Vagina (tissue), 2 donors: ENCODE results near the gene FZD10.

ENCODE experiments used
- POLR2A ChIP-seq, 2 donors: fragments of 450-650 bp; IDR thresholded peaks; one replicate each; pipeline ENCODE4 v1.6.1; 2017; ENCODE audit warnings: antibody characterized with exemption in 2 of 2, mild to moderate bottlenecking in 2 of 2, moderate library complexity in 2 of 2
- POLR2AphosphoS5 ChIP-seq, 2 donors: sonication (generic); formaldehyde crosslinking; IDR thresholded peaks; one replicate each; pipeline ENCODE4 v1.9.0; 2017; ENCODE audit warnings: antibody characterized with exemption in 2 of 2, mild to moderate bottlenecking in 2 of 2, low read depth in 1 of 2; ENCODE audit not compliant: insufficient read depth in 1 of 2
- TF ChIP-seq, protein P1 (sequence below), 3 experiments: fragments of 450-650 bp in 2 of 3; fragments of 200-600 bp in 1 of 3; sonication (generic) in 1 of 3; IDR thresholded peaks; one replicate each; pipeline ENCODE4 v1.5.1; 2017 to 2019; ENCODE audit warnings: antibody characterized with exemption in 3 of 3, mild to moderate bottlenecking in 2 of 3, moderate library complexity in 2 of 3

DNA sequence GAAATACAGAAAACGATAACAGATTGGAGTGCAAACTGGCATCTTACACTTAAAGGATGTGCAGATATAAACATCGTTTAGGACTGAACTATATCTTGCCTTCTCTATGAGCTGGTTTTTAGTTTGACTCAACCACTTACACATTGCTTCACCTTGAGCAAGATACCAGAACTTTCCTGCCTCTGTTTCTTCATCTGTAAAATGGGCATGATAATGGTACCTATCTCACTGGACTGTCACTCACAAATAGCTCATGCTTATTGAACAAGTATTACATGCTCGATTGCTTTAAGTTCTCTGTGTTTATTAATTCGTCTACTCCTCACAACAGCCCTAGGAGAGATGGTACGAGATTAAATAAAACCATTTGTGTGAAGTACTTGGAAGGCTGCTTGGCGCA, 7.7 kb downstream of the FZD10 start:
- TF ChIP-seq, protein P1, sequence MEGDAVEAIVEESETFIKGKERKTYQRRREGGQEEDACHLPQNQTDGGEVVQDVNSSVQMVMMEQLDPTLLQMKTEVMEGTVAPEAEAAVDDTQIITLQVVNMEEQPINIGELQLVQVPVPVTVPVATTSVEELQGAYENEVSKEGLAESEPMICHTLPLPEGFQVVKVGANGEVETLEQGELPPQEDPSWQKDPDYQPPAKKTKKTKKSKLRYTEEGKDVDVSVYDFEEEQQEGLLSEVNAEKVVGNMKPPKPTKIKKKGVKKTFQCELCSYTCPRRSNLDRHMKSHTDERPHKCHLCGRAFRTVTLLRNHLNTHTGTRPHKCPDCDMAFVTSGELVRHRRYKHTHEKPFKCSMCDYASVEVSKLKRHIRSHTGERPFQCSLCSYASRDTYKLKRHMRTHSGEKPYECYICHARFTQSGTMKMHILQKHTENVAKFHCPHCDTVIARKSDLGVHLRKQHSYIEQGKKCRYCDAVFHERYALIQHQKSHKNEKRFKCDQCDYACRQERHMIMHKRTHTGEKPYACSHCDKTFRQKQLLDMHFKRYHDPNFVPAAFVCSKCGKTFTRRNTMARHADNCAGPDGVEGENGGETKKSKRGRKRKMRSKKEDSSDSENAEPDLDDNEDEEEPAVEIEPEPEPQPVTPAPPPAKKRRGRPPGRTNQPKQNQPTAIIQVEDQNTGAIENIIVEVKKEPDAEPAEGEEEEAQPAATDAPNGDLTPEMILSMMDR (IDR thresholded peaks at IDR 0.05) = no peak
- TF ChIP-seq POLR2A (IDR thresholded peaks at IDR 0.05) = no peak
- TF ChIP-seq POLR2AphosphoS5 (IDR thresholded peaks at IDR 0.05; ENCODE audit: insufficient read depth in 1 of 2, low read depth in 1 of 2) = no peak
